A549 (cell line): Measurements from ENCODE around the gene RALBP1. TPM values are rescaled to one million over a fixed set of nuclear protein-coding genes. Genes with fewer than 3 reads are reported as not detected.
"Not testable (repeated sequence)": the region's sequence is repeated elsewhere in the genome, so short reads cannot be mapped to it uniquely, and the experiment has no call there.

Experiments
- ATAC-seq, 2 experiments: fragments of 200-7000 bp in 1 of 2; fragments of >200 bp in 1 of 2; cut with Nextera tagmentation in 1 of 2; cut with Tn5 transposase in 1 of 2; 3 replicates each; pipeline versions ENCODE4 v1.8.0 to v1.9.1; 2018 to 2020; ENCODE audit warnings: mild to moderate bottlenecking in 1 of 2, moderate library complexity in 1 of 2
- CTCF ChIA-PET: fragments of 300-600 bp; sonication (Branson Sonifier 250); formaldehyde crosslinking; extraction: SDS; loops from one replicate; lab custom pipeline; 2021; ENCODE audit warnings: antibody characterized with exemption, inconsistent platforms; lab: Yijun Ruan, JAX
- POLR2A ChIA-PET: fragments of 350-600 bp; formaldehyde crosslinking; extraction: SDS; loops from one replicate; lab custom pipeline; 2021; ENCODE audit warnings: antibody characterized with exemption, inconsistent platforms; lab: Yijun Ruan, JAX
- DNase-seq, 2 experiments: peaks; one replicate each; pipeline versions ENCODE4 v3.0.0 to v3.0.0-alpha.2; 2011 to 2016; ENCODE audit warnings: low read depth in 1 of 2, low spot score in 1 of 2
- FAIRE-seq: peaks from 2 replicates; lab custom pipeline; 2011; peaks lifted over from hg19 to GRCh38; lab: Jason Lieb, UNC
- H3K27ac ChIP-seq, 2 experiments: fragments of >200 bp; sonication (Bioruptor Twin); formaldehyde crosslinking; 3 replicates each; pipeline ENCODE4 v1.5.1; 2016 to 2017
- H3K4me1 ChIP-seq: fragments of >200 bp; sonication (Bioruptor Twin); formaldehyde crosslinking; 3 replicates; pipeline ENCODE4 v1.6.1; 2016
- H3K4me2 ChIP-seq: fragments of >200 bp; sonication (Bioruptor Twin); formaldehyde crosslinking; 3 replicates; pipeline ENCODE4 v1.6.1; 2016
- H3K4me3 ChIP-seq: fragments of >200 bp; sonication (Bioruptor Twin); formaldehyde crosslinking; 3 replicates; pipeline ENCODE4 v1.5.1; 2016
- H3K9me3 ChIP-seq: fragments of >200 bp; sonication (Bioruptor Twin); formaldehyde crosslinking; 3 replicates; pipeline ENCODE4 v1.6.1; 2016
- ATOH8 ChIP-seq: fragments of 250-450 bp; sonication (Bioruptor Pico); IDR thresholded peaks from 2 replicates; pipeline ENCODE4 v1.5.0; 2020; ENCODE audit warnings: low read depth, mild to moderate bottlenecking, moderate library complexity
- BCL3 ChIP-seq: fragments of >200 bp; sonication (Bioruptor Twin); formaldehyde crosslinking; IDR thresholded peaks from 3 replicates; pipeline ENCODE4 v1.6.1; 2016
- CBX2 ChIP-seq: fragments of 200-600 bp; sonication (generic); IDR thresholded peaks from 2 replicates; pipeline ENCODE4 v1.6.1; 2016; ENCODE audit warnings: low read depth, mild to moderate bottlenecking, borderline replicate concordance
- CBX8 ChIP-seq: fragments of 200-600 bp; sonication (generic); IDR thresholded peaks from 2 replicates; pipeline ENCODE4 v1.6.1; 2016
- CTCF ChIP-seq: fragments of >200 bp; sonication (Bioruptor Twin); formaldehyde crosslinking; IDR thresholded peaks from 3 replicates; pipeline ENCODE4 v1.5.1; 2016
- E2F6 ChIP-seq: IDR thresholded peaks from 2 replicates; pipeline ENCODE4 v1.6.1; 2012; ENCODE audit warnings: low read depth, borderline replicate concordance
- ELK1 ChIP-seq: fragments of 150-350 bp; IDR thresholded peaks from 2 replicates; pipeline ENCODE4 v1.6.1; 2014; ENCODE audit warnings: low read depth, mild to moderate bottlenecking, low read length
- FOXS1 ChIP-seq: fragments of 250-450 bp; sonication (Bioruptor Pico); IDR thresholded peaks from 2 replicates; pipeline ENCODE4 v1.5.0; 2020; ENCODE audit warnings: mild to moderate bottlenecking, moderate library complexity
- HDAC2 ChIP-seq: fragments of 200-600 bp; sonication (generic); IDR thresholded peaks from 2 replicates; pipeline ENCODE4 v1.6.1; 2016
- HES2 ChIP-seq: fragments of >200 bp; sonication (Bioruptor Twin); formaldehyde crosslinking; IDR thresholded peaks from 2 replicates; pipeline ENCODE4 v1.6.1; 2016
- HOXA7 ChIP-seq: fragments of 250-450 bp; sonication (Bioruptor Pico); IDR thresholded peaks from 2 replicates; pipeline ENCODE4 v1.5.0; 2020; ENCODE audit warnings: mild to moderate bottlenecking, moderate library complexity
- KDM5A ChIP-seq: fragments of 200-600 bp; sonication (generic); IDR thresholded peaks from 2 replicates; pipeline ENCODE4 v1.6.1; 2016; ENCODE audit warnings: antibody characterized with exemption, mild to moderate bottlenecking
- MAZ ChIP-seq: fragments of 150-350 bp; IDR thresholded peaks from 2 replicates; pipeline ENCODE4 v1.6.1; 2014; ENCODE audit warnings: antibody characterized with exemption, low read depth, low read length, borderline replicate concordance
- NPAS2 ChIP-seq: fragments of 250-450 bp; sonication (Bioruptor Pico); IDR thresholded peaks from 2 replicates; pipeline ENCODE4 v1.8.0; 2022; ENCODE audit warnings: mild to moderate bottlenecking, moderate library complexity, borderline replicate concordance
- PBX3 ChIP-seq: IDR thresholded peaks from 2 replicates; pipeline ENCODE4 v1.6.1; 2012
- PHF8 ChIP-seq: fragments of 200-600 bp; sonication (generic); IDR thresholded peaks from 2 replicates; pipeline ENCODE4 v1.6.1; 2016; ENCODE audit warnings: low read depth, mild to moderate bottlenecking, antibody characterized with exemption, moderate library complexity, borderline replicate concordance
- POLR2AphosphoS2 ChIP-seq: conservative IDR thresholded peaks from 2 replicates; pipeline ENCODE4 v1.6.1; 2012; ENCODE audit warnings: low read length, improper control_type of control experiment, inconsistent platforms
- RAD21 ChIP-seq, 2 experiments: fragments of >200 bp in 1 of 2; sonication (Bioruptor Twin) in 1 of 2; formaldehyde crosslinking in 1 of 2; IDR thresholded peaks in 1 of 2; conservative IDR thresholded peaks in 1 of 2; 2 replicates in 1 of 2; 3 replicates in 1 of 2; pipeline ENCODE4 v1.6.1; 2012 to 2018; ENCODE audit warnings: inconsistent platforms in 1 of 2
- RNF2 ChIP-seq: fragments of 200-600 bp; sonication (generic); IDR thresholded peaks from 2 replicates; pipeline ENCODE4 v1.6.1; 2016; ENCODE audit warnings: low read depth, mild to moderate bottlenecking, antibody characterized with exemption, moderate library complexity, borderline replicate concordance
- SMC3 ChIP-seq: fragments of >200 bp; sonication (Bioruptor Twin); formaldehyde crosslinking; IDR thresholded peaks from 3 replicates; pipeline ENCODE4 v1.6.1; 2018; ENCODE audit warnings: inconsistent platforms
- TP53 ChIP-seq: fragments of 250-450 bp; sonication (Bioruptor Pico); IDR thresholded peaks from 2 replicates; pipeline ENCODE4 v1.5.0; 2021; ENCODE audit warnings: mild to moderate bottlenecking, moderate library complexity
- USF2 ChIP-seq: fragments of 450-650 bp; IDR thresholded peaks from 2 replicates; pipeline ENCODE4 v1.6.1; 2014; ENCODE audit warnings: antibody characterized with exemption
- ZFP36 ChIP-seq: fragments of 450-650 bp; IDR thresholded peaks from 2 replicates; pipeline ENCODE4 v1.6.1; 2014; ENCODE audit warnings: borderline replicate concordance; ENCODE audit not compliant: partially characterized antibody
- WGBS: methylation state at CpG from one replicate; pipeline ENCODE4 v1.1.6; 2017; ENCODE audit errors: missing lambda C conversion rate; 5-methylcytosine and 5-hydroxymethylcytosine counted together
- polyA plus RNA-seq, 4 experiments: library from polyadenylated mRNA; depleted of rRNA in 3 of 4; stranded (reverse); fragments of >200 nt; fragmentation: RNase III in 1 of 4; extraction: RNeasy Plus Mini Kit Qiagen cat#74134 plus additional on column Dnase treatment in 1 of 4; gene quantifications; 2 replicates in 3 of 4; 3 replicates in 1 of 4; pipeline ENCODE4 v1.2.3, GENCODE V29; 2011 to 2017

RALBP1 gene
- polyA plus RNA-seq, 2 of the 4 experiments (the other 2 are of a cell fraction) = 35.6 to 38.2 TPM

- TF ChIP-seq RAD21 (conservative IDR thresholded peaks at IDR 0.05 in 1 of 2, IDR thresholded peaks at IDR 0.05 in 1 of 2) = no peak
Observed at GRCh38 chr18:9431296-9431695, 44.0 kb upstream of the RALBP1 start (continued).

GRCh38 chr18:9433122-9433521 is 42.2 kb upstream of the RALBP1 start:
- H3K4me2 ChIP-seq, POLR2A ChIA-PET, H3K9me3 ChIP-seq, H3K4me3 ChIP-seq, CTCF ChIA-PET, H3K4me1 ChIP-seq, FAIRE-seq, DNase-seq, H3K27ac ChIP-seq, ATAC-seq: not testable (repeated sequence)
- WGBS = 90% methylated on average over 4 of the region's 10 CpGs

GRCh38 chr18:9433671-9434121 is 41.6 kb upstream of the RALBP1 start:
- Histone ChIP-seq H3K9me3 (no peaks in the 10 kb centered on the region), H3K4me3 (no peak overlapping the region), H3K27ac (no peak overlapping the region), H3K4me1 (no peaks in the 10 kb centered on the region), H3K4me2 (no peak overlapping the region)
- no peak for FAIRE-seq
- no peak for DNase-seq
- 79% methylated on average over 9 of the region's 10 CpGs for WGBS
- CTCF ChIA-PET = no interaction called here
- TF ChIP-seq MAZ = no peak
- no peak for TF ChIP-seq ATOH8 (CRISPR knock-in tag)
- TF ChIP-seq SMC3 = no peak
- TF ChIP-seq TP53 (CRISPR knock-in tag) = no peak
- no peak for TF ChIP-seq CBX8
- no peak for TF ChIP-seq POLR2AphosphoS2
- no peak for TF ChIP-seq PHF8
- no peak for TF ChIP-seq HOXA7 (CRISPR knock-in tag)
- TF ChIP-seq HDAC2 = no peak
- TF ChIP-seq HES2 = no peak
- TF ChIP-seq CBX2 = no peak
- no peak for TF ChIP-seq ELK1
- no peak for TF ChIP-seq RNF2
- TF ChIP-seq NPAS2 (CRISPR knock-in tag) = no peak
- no peak for TF ChIP-seq KDM5A
- ATAC-seq = no peak
- POLR2A ChIA-PET = no interaction called here

- no peak for FAIRE-seq
- Histone ChIP-seq H3K27ac (no peak overlapping the region), H3K9me3 (no peaks in the 10 kb centered on the region), H3K4me3 (no peak overlapping the region), H3K4me2 (no peak overlapping the region), H3K4me1 (no peaks in the 10 kb centered on the region)
- ChIA-PET POLR2A (no interaction called here), CTCF (no interaction called here)
- 91% methylated on average over 14 of the region's 18 CpGs for WGBS
- TF ChIP-seq USF2 = no peak
- TF ChIP-seq PHF8 = no peak
- TF ChIP-seq KDM5A = no peak
- no peak for TF ChIP-seq RAD21 (conservative IDR thresholded peaks at IDR 0.05 in 1 of 2, IDR thresholded peaks at IDR 0.05 in 1 of 2)
- no peak for TF ChIP-seq FOXS1 (CRISPR knock-in tag)
- no peak for TF ChIP-seq BCL3
- no peak for TF ChIP-seq PBX3
- TF ChIP-seq E2F6 = no peak
- TF ChIP-seq CTCF = no peak
- TF ChIP-seq ZFP36 = no peak
- DNase-seq = no peak
- no peak for ATAC-seq
Observed at GRCh38 chr18:9434122-9434701, 41.1 kb upstream of the RALBP1 start.
